K562 (cell line): Measurements from ENCODE around the gene KNDC1.

ENCODE experiments used
- COPS2 ChIP-seq: fragments of 450-650 bp; conservative IDR thresholded peaks from 2 replicates; pipeline ENCODE4 v1.6.1; 2016; ENCODE audit warnings: mild to moderate bottlenecking, moderate library complexity
- EP300 ChIP-seq: IDR thresholded peaks from 2 replicates; pipeline ENCODE4 v1.6.1; 2012; ENCODE audit warnings: low read length, improper control_type of control experiment
- FOXJ3 ChIP-seq: sonication (generic); formaldehyde crosslinking; IDR thresholded peaks from 2 replicates; pipeline ENCODE4 v1.4.0; 2020; ENCODE audit warnings: mild to moderate bottlenecking, missing genetic modification reagents
- NR0B1 ChIP-seq: fragments of 450-650 bp; IDR thresholded peaks from one replicate; pipeline ENCODE4 v1.6.1; 2018; ENCODE audit warnings: mild to moderate bottlenecking, moderate library complexity; ENCODE audit not compliant: partially characterized antibody
- PML ChIP-seq: IDR thresholded peaks from 2 replicates; pipeline ENCODE4 v1.6.1; 2012; ENCODE audit warnings: low read length, inconsistent platforms
- POLR2G ChIP-seq: fragments of 200-400 bp; formaldehyde crosslinking; IDR thresholded peaks from 2 replicates; pipeline ENCODE4 v1.6.1; 2017; ENCODE audit warnings: low read depth, mild to moderate bottlenecking, antibody characterized with exemption, low read length, moderate library complexity
- POLR3A ChIP-seq: IDR thresholded peaks from 2 replicates; pipeline ENCODE4 v1.6.1; 2011; ENCODE audit warnings: borderline replicate concordance, mild to moderate bottlenecking, moderate library complexity; ENCODE audit not compliant: insufficient read length, insufficient read depth; ENCODE audit errors: extremely low read depth
- RFX5 ChIP-seq: IDR thresholded peaks from 2 replicates; pipeline ENCODE4 v1.6.1; 2011; ENCODE audit warnings: low read depth, mild to moderate bottlenecking, improper control_type of control experiment, low read length
- TAF1 ChIP-seq: IDR thresholded peaks from 2 replicates; pipeline ENCODE4 v1.6.1; 2011; ENCODE audit warnings: mild to moderate bottlenecking, low read length, moderate library complexity; ENCODE audit not compliant: insufficient read depth, control insufficient read depth, severe bottlenecking; ENCODE audit errors: extremely low read depth
- U2AF1 ChIP-seq: fragments of 200-400 bp; formaldehyde crosslinking; optimal IDR thresholded peaks from 2 replicates; pipeline ENCODE3; 2017; ENCODE audit warnings: mild to moderate bottlenecking, low read depth, low read length, moderate library complexity
- ZNF589 ChIP-seq: fragments of 200-800 bp; sonication (Bioruptor generic); IDR thresholded peaks from 2 replicates; pipeline ENCODE4 v1.6.1; 2016; ENCODE audit warnings: low read depth, missing genetic modification characterization, missing compliant biosample characterization
- ZNF766 ChIP-seq: fragments of 200-800 bp; sonication (Bioruptor generic); conservative IDR thresholded peaks from 2 replicates; pipeline ENCODE4 v1.6.1; 2016; ENCODE audit warnings: missing genetic modification characterization, missing compliant biosample characterization
- TF ChIP-seq, protein P1 (sequence below), 3 experiments: IDR thresholded peaks in 2 of 3; conservative IDR thresholded peaks in 1 of 3; 2 replicates each; pipeline ENCODE4 v1.5.1; 2011 to 2012; ENCODE audit warnings: low read length in 3 of 3, mild to moderate bottlenecking in 3 of 3, control low read depth in 2 of 3, improper control_type of control experiment in 1 of 3, inconsistent platforms in 1 of 3, low read depth in 1 of 3, mixed read lengths in 1 of 3, moderate library complexity in 1 of 3; ENCODE audit not compliant: insufficient read depth in 2 of 3

GRCh38 chr10:133231244-133231945 lies 71.4 kb downstream of the KNDC1 start:
- TF ChIP-seq FOXJ3 (no peak), PML (no peak), COPS2 (no peak), NR0B1 (no peak), EP300 (no peak), ZNF766 (no peak), RFX5 (no peak), ZNF589 (CRISPR knock-in tag) (no peak), POLR2G (no peak), U2AF1 (no peak), TAF1 (no peak), POLR3A (no peak)
- TF ChIP-seq, protein P1, sequence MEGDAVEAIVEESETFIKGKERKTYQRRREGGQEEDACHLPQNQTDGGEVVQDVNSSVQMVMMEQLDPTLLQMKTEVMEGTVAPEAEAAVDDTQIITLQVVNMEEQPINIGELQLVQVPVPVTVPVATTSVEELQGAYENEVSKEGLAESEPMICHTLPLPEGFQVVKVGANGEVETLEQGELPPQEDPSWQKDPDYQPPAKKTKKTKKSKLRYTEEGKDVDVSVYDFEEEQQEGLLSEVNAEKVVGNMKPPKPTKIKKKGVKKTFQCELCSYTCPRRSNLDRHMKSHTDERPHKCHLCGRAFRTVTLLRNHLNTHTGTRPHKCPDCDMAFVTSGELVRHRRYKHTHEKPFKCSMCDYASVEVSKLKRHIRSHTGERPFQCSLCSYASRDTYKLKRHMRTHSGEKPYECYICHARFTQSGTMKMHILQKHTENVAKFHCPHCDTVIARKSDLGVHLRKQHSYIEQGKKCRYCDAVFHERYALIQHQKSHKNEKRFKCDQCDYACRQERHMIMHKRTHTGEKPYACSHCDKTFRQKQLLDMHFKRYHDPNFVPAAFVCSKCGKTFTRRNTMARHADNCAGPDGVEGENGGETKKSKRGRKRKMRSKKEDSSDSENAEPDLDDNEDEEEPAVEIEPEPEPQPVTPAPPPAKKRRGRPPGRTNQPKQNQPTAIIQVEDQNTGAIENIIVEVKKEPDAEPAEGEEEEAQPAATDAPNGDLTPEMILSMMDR (IDR thresholded peaks at IDR 0.05 in 2 of 3, conservative IDR thresholded peaks at IDR 0.05 in 1 of 3; ENCODE audit: insufficient read depth in 2 of 3, low read depth in 1 of 3, low read length in 3 of 3): no peak
